K562 (cell line): ENCODE data around the gene KIF24. TPM values are rescaled to one million over a fixed set of nuclear protein-coding genes. Genes with fewer than 3 reads are reported as not detected.

Experiments used
- C11orf30 ChIP-seq: fragments of 450-650 bp; IDR thresholded peaks from 2 replicates; pipeline ENCODE4 v1.6.1; 2016; ENCODE audit warnings: low read depth, mild to moderate bottlenecking
- GABPA ChIP-seq: fragments of 200-800 bp; sonication (Bioruptor generic); conservative IDR thresholded peaks from 2 replicates; pipeline ENCODE4 v1.6.1; 2016; ENCODE audit warnings: low read depth, missing genetic modification characterization, missing compliant biosample characterization
- GATA2 ChIP-seq: sonication (generic); formaldehyde crosslinking; IDR thresholded peaks from 2 replicates; pipeline ENCODE4 v1.4.0; 2020; ENCODE audit warnings: mild to moderate bottlenecking, missing genetic modification reagents
- SIX5 ChIP-seq, 2 experiments: IDR thresholded peaks; 2 replicates each; pipeline ENCODE4 v1.6.1; 2011; ENCODE audit warnings: low read length in 2 of 2, borderline replicate concordance in 1 of 2, low read depth in 1 of 2, mild to moderate bottlenecking in 1 of 2, moderate library complexity in 1 of 2; ENCODE audit not compliant: insufficient read depth in 1 of 2
- SOX6 ChIP-seq: fragments of 450-650 bp; IDR thresholded peaks from 2 replicates; pipeline ENCODE4 v1.6.1; 2014; ENCODE audit warnings: mild to moderate bottlenecking
- SP2 ChIP-seq: IDR thresholded peaks from 2 replicates; pipeline ENCODE4 v1.6.1; 2011; ENCODE audit warnings: mild to moderate bottlenecking, low read depth, low read length, moderate library complexity; ENCODE audit not compliant: poor library complexity, severe bottlenecking; ENCODE audit errors: extremely low read depth
- TAF1 ChIP-seq: IDR thresholded peaks from 2 replicates; pipeline ENCODE4 v1.6.1; 2011; ENCODE audit warnings: mild to moderate bottlenecking, low read length, moderate library complexity; ENCODE audit not compliant: insufficient read depth, control insufficient read depth, severe bottlenecking; ENCODE audit errors: extremely low read depth
- TEAD1 ChIP-seq, 2 experiments: fragments of 450-650 bp in 1 of 2; sonication (generic) in 1 of 2; formaldehyde crosslinking; IDR thresholded peaks; 2 replicates each; pipeline versions ENCODE4 v1.4.0 to v1.8.0; 2020 to 2022; ENCODE audit warnings: mild to moderate bottlenecking in 2 of 2, missing genetic modification reagents in 1 of 2
- ZBTB7A ChIP-seq: IDR thresholded peaks from 2 replicates; pipeline ENCODE4 v1.6.1; 2011; ENCODE audit warnings: low read depth, mild to moderate bottlenecking, low read length, moderate library complexity, borderline replicate concordance; ENCODE audit not compliant: control insufficient read depth
- polyA plus RNA-seq, 8 experiments: library from polyadenylated mRNA; depleted of rRNA in 4 of 8; stranded (reverse) in 5 of 8; unstranded in 3 of 8; fragments of >200 nt; fragmentation: Nextera tagmentation in 2 of 8; fragmentation: Illumina TruSeq in 1 of 8; extraction: Ambion mirVana in 2 of 8; extraction: Trizol in 1 of 8; gene quantifications; 2 replicates each; pipeline versions ENCODE4 v1.2.1 to v1.2.3, GENCODE V29; 2011 to 2014; ENCODE audit warnings: inconsistent platforms in 1 of 8, missing spikeins in 1 of 8
- total RNA-seq, 7 experiments: library from RNA; depleted of rRNA in 6 of 7; stranded (reverse); fragments of >200 nt in 6 of 7; fragmentation: Illumina TruSeq in 2 of 7; extraction: Trizol in 2 of 7; gene quantifications; 2 replicates each; pipeline versions ENCODE4 v1.2.1 to v1.2.3, GENCODE V29; 2011 to 2021; ENCODE audit warnings: low replicate concordance in 1 of 7
- TF ChIP-seq, protein P1 (sequence below): sonication (generic); formaldehyde crosslinking; IDR thresholded peaks from 2 replicates; pipeline ENCODE4 v1.8.0; 2022; ENCODE audit warnings: mild to moderate bottlenecking, missing genetic modification reagents
- TF ChIP-seq, protein P2 (sequence below): fragments of 450-650 bp; IDR thresholded peaks from 2 replicates; pipeline ENCODE4 v1.7.0; 2016; ENCODE audit warnings: borderline replicate concordance
- TF ChIP-seq, protein P3 (sequence below): fragments of 450-650 bp; IDR thresholded peaks from 2 replicates; pipeline ENCODE4 v1.6.1; 2016
- TF ChIP-seq, protein P4 (sequence below): fragments of 450-650 bp; IDR thresholded peaks from 2 replicates; pipeline ENCODE4 v1.6.1; 2016; ENCODE audit warnings: low read depth, mild to moderate bottlenecking, moderate library complexity

The KIF24 gene
- total and polyA plus RNA-seq, 9 of the 15 experiments (the other 6 are each of a cell fraction or from before 2014, with no cell fraction given) = 0.63 to 5.8 (median 4.4) TPM

DNA sequence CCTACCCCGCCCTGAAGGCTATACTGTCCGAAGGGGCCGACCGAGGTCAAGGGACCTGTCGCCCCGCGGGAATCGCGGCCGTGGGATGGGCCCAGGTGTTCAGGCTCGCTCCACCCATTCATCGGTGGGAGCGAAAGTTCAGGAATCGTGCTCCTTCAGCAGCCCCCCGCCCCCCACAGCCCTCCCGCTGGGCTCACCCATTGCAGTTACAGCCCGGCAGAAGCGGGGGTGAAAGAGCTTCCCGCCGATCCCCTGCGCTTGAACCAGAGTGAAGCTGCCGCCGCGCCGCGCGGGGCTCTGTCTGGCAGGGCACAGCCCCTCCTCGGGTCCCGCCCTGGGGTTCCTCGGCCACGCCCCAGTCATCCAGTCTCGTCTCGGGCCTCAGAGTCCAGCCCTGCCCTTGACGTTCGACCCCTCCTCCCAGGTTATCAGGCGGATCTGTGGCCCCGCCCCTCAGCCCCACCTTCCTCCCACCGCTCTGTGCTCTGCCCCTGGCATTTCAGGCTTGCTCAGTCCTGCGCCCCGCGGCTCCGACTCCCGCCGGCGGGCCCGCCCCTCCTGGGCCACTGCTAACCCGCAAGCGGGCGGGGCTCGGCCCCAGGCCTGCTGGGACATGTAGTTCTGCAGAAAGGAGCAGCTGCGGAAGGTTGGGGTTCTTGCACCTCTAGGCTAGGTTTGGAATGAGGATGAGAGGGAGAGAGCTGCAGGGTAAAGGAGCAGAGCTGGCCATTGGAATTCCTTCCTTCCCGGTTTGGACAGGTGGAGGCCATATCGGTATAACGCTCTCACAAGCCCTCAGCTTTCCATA lies 47.7 kb upstream of the KIF24 start, which contains the start of gene MYORG (continued):
- peak; percentile 83; the same call in 1 of the 2 replicates for TF ChIP-seq ZBTB7A
- TF ChIP-seq GATA2 (CRISPR knock-in tag) = peak; percentile 68; the same call in 1 of the 2 replicates
- TF ChIP-seq SIX5 (IDR thresholded peaks at IDR 0.05; ENCODE audit: borderline replicate concordance in 1 of 2, insufficient read depth in 1 of 2, low read depth in 1 of 2, low read length in 2 of 2) = peak; percentile 75 to 79; a peak in 3 of 4 replicates
- TF ChIP-seq SOX6 = no peak
- TF ChIP-seq, protein P1, sequence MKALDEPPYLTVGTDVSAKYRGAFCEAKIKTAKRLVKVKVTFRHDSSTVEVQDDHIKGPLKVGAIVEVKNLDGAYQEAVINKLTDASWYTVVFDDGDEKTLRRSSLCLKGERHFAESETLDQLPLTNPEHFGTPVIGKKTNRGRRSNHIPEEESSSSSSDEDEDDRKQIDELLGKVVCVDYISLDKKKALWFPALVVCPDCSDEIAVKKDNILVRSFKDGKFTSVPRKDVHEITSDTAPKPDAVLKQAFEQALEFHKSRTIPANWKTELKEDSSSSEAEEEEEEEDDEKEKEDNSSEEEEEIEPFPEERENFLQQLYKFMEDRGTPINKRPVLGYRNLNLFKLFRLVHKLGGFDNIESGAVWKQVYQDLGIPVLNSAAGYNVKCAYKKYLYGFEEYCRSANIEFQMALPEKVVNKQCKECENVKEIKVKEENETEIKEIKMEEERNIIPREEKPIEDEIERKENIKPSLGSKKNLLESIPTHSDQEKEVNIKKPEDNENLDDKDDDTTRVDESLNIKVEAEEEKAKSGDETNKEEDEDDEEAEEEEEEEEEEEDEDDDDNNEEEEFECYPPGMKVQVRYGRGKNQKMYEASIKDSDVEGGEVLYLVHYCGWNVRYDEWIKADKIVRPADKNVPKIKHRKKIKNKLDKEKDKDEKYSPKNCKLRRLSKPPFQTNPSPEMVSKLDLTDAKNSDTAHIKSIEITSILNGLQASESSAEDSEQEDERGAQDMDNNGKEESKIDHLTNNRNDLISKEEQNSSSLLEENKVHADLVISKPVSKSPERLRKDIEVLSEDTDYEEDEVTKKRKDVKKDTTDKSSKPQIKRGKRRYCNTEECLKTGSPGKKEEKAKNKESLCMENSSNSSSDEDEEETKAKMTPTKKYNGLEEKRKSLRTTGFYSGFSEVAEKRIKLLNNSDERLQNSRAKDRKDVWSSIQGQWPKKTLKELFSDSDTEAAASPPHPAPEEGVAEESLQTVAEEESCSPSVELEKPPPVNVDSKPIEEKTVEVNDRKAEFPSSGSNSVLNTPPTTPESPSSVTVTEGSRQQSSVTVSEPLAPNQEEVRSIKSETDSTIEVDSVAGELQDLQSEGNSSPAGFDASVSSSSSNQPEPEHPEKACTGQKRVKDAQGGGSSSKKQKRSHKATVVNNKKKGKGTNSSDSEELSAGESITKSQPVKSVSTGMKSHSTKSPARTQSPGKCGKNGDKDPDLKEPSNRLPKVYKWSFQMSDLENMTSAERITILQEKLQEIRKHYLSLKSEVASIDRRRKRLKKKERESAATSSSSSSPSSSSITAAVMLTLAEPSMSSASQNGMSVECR (CRISPR knock-in tag) = peak; percentile 31; the same call in 1 of the 2 replicates
- TF ChIP-seq TAF1 = peak; percentile 32
- TF ChIP-seq SP2 = no peak
- peak in 1 of 2 experiments; percentile 62; a peak in 1 of 4 replicates for TF ChIP-seq TEAD1 (CRISPR knock-in tag; IDR thresholded peaks at IDR 0.05)
- peak; percentile 23; the same call in 1 of the 2 replicates for TF ChIP-seq GABPA (tag)
- TF ChIP-seq, protein P2, sequence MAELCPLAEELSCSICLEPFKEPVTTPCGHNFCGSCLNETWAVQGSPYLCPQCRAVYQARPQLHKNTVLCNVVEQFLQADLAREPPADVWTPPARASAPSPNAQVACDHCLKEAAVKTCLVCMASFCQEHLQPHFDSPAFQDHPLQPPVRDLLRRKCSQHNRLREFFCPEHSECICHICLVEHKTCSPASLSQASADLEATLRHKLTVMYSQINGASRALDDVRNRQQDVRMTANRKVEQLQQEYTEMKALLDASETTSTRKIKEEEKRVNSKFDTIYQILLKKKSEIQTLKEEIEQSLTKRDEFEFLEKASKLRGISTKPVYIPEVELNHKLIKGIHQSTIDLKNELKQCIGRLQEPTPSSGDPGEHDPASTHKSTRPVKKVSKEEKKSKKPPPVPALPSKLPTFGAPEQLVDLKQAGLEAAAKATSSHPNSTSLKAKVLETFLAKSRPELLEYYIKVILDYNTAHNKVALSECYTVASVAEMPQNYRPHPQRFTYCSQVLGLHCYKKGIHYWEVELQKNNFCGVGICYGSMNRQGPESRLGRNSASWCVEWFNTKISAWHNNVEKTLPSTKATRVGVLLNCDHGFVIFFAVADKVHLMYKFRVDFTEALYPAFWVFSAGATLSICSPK = no peak
- TF ChIP-seq, protein P3, sequence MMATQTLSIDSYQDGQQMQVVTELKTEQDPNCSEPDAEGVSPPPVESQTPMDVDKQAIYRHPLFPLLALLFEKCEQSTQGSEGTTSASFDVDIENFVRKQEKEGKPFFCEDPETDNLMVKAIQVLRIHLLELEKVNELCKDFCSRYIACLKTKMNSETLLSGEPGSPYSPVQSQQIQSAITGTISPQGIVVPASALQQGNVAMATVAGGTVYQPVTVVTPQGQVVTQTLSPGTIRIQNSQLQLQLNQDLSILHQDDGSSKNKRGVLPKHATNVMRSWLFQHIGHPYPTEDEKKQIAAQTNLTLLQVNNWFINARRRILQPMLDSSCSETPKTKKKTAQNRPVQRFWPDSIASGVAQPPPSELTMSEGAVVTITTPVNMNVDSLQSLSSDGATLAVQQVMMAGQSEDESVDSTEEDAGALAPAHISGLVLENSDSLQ = peak; percentile 35; the same call in 1 of the 2 replicates
- TF ChIP-seq, protein P4, sequence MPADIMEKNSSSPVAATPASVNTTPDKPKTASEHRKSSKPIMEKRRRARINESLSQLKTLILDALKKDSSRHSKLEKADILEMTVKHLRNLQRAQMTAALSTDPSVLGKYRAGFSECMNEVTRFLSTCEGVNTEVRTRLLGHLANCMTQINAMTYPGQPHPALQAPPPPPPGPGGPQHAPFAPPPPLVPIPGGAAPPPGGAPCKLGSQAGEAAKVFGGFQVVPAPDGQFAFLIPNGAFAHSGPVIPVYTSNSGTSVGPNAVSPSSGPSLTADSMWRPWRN = no peak
- no peak for TF ChIP-seq C11orf30
